ENCODE results near the gene P2RY14.

P2RY14 gene

GRCh38 chr3:151265166-151265565 is 13.2 kb downstream of the P2RY14 start (continued):
- TF ChIP-seq INSM2 (tag by site-specific recombination; IDR thresholded peaks at IDR 0.05), result no peak
- TF ChIP-seq ZNF24 (tag by site-specific recombination; IDR thresholded peaks at IDR 0.05), result no peak

GRCh38 chr3:151264605-151265004 is 13.7 kb downstream of the P2RY14 start:
- POLR2A ChIA-PET, result no interaction called here
- Histone ChIP-seq H3K9me3 (ENCODE audit: control insufficient read depth, insufficient read depth, low read depth, low read length) (no peaks in the 10 kb centered on the region), H3K36me3 (ENCODE audit: control insufficient read depth in 2 of 2, insufficient read depth in 1 of 2, low read length in 2 of 2) (no peaks in the 10 kb centered on the region), H3K4me1 (ENCODE audit: control insufficient read depth, insufficient read depth, low read length) (no peaks in the 10 kb centered on the region), H3K4me3 (ENCODE audit: low read depth, low read length) (no peak overlapping the region), H3K27ac (ENCODE audit: extremely low read depth, low read depth, low read length) (no peak overlapping the region)
- TF ChIP-seq ZSCAN23 (tag by site-specific recombination; IDR thresholded peaks at IDR 0.05) (no peak), CTCF (tag by site-specific recombination; IDR thresholded peaks at IDR 0.05) (no peak), ZSCAN5A (tag by site-specific recombination; IDR thresholded peaks at IDR 0.05) (no peak), ZNF138 (tag by site-specific recombination; IDR thresholded peaks at IDR 0.05; ENCODE audit: borderline replicate concordance) (no peak), ZNF146 (tag by site-specific recombination; IDR thresholded peaks at IDR 0.05) (no peak), ZNF211 (tag by site-specific recombination; IDR thresholded peaks at IDR 0.05; ENCODE audit: low read depth) (no peak), SETDB1 (IDR thresholded peaks at IDR 0.05; ENCODE audit: insufficient read length, low read length) (no peak), ZNF10 (tag by site-specific recombination; IDR thresholded peaks at IDR 0.05) (no peak), ZNF140 (tag by site-specific recombination; IDR thresholded peaks at IDR 0.05) (no peak), ZNF785 (tag by site-specific recombination; IDR thresholded peaks at IDR 0.05) (no peak), ZNF433 (tag by site-specific recombination; IDR thresholded peaks at IDR 0.05; ENCODE audit: low read depth) (no peak), ZFHX2 (tag by site-specific recombination; conservative IDR thresholded peaks at IDR 0.05) (no peak), ZNF19 (tag by site-specific recombination; IDR thresholded peaks at IDR 0.05; ENCODE audit: low read depth) (no peak), ZBTB48 (tag by site-specific recombination; IDR thresholded peaks at IDR 0.05) (no peak), ZNF501 (tag by site-specific recombination; IDR thresholded peaks at IDR 0.05) (no peak)
- CTCF ChIA-PET, result no interaction called here

- ChIA-PET POLR2A (no interaction called here), CTCF (no interaction called here)
- Histone ChIP-seq H3K4me3 (ENCODE audit: low read depth, low read length) (no peak overlapping the region), H3K4me1 (ENCODE audit: control insufficient read depth, insufficient read depth, low read length) (no peaks in the 10 kb centered on the region), H3K9me3 (ENCODE audit: control insufficient read depth, insufficient read depth, low read depth, low read length) (no peaks in the 10 kb centered on the region), H3K27ac (ENCODE audit: extremely low read depth, low read depth, low read length) (no peak overlapping the region), H3K36me3 (ENCODE audit: control insufficient read depth in 2 of 2, insufficient read depth in 1 of 2, low read length in 2 of 2) (no peaks in the 10 kb centered on the region)
- TF ChIP-seq ZNF335 (tag by site-specific recombination; conservative IDR thresholded peaks at IDR 0.05) (no peak), TRIM28 (IDR thresholded peaks at IDR 0.05; ENCODE audit: borderline replicate concordance, low read length) (no peak), KLF10 (tag by site-specific recombination; IDR thresholded peaks at IDR 0.05) (no peak), ZNF274 (IDR thresholded peaks at IDR 0.05; ENCODE audit: low read length) (no peak), ZNF274 (tag by site-specific recombination; IDR thresholded peaks at IDR 0.05; ENCODE audit: borderline replicate concordance) (no peak), ZNF148 (tag by site-specific recombination; IDR thresholded peaks at IDR 0.05; ENCODE audit: borderline replicate concordance) (no peak), ZNF174 (tag by site-specific recombination; IDR thresholded peaks at IDR 0.05) (no peak), GLIS1 (tag by site-specific recombination; IDR thresholded peaks at IDR 0.05) (no peak), ZNF558 (tag by site-specific recombination; IDR thresholded peaks at IDR 0.05) (no peak)
Measured at GRCh38 chr3:151262871-151263525, 15.3 kb downstream of the P2RY14 start.
